ENCODE measurements around the gene WDR76. TPM values are rescaled to one million over a fixed set of nuclear protein-coding genes. Genes with fewer than 3 reads are reported as not detected.

Gene WDR76
- 19.4 and 27.3 TPM in 2 replicates for total RNA-seq (2014; rRNA removed; shearing (Covaris generic))

DNA sequence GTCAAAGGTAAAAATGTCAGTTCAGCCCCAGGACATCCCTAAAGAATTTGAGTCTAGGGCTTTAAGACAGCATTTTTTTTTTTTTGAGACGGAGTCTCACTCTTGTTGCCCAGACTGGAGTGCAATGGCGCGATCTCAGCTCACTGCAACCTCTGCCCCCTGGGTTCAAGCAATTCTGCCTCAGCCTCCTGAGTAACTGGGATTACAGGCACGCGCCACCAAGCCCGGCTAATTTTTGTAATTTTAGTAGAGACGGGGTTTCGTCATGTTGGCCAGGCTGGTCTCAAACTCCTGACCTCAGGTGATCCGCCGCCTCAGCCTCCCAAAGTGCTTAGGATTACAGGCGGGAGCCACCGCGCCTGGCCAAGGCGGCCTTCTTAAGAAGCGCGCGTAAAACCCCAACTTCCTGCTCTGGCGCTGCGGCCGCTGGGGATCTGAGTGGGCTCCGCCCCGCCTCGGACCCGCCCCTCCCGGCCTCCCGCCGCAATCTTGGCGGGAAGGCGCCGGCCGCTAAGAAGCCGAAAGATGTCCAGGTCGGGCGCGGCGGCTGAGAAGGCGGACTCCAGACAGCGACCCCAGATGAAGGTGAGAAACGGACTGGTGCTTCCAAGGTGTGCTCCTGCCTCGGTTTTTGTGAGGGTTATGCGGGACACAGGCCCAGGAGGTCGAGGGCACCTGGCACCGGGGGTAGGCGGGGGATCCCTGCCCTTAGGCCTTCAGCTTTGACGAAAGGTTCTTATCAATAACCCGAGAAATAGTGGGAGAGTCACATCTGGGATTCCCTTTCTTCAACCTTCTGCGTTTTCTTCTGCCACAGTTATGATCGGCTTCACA is at the start of gene WDR76:
WDR76 (plus strand) TSS at position 495 of the 834 bp plus-strand sequence; CDS start at position 526, 31 bp downstream.

DNA sequence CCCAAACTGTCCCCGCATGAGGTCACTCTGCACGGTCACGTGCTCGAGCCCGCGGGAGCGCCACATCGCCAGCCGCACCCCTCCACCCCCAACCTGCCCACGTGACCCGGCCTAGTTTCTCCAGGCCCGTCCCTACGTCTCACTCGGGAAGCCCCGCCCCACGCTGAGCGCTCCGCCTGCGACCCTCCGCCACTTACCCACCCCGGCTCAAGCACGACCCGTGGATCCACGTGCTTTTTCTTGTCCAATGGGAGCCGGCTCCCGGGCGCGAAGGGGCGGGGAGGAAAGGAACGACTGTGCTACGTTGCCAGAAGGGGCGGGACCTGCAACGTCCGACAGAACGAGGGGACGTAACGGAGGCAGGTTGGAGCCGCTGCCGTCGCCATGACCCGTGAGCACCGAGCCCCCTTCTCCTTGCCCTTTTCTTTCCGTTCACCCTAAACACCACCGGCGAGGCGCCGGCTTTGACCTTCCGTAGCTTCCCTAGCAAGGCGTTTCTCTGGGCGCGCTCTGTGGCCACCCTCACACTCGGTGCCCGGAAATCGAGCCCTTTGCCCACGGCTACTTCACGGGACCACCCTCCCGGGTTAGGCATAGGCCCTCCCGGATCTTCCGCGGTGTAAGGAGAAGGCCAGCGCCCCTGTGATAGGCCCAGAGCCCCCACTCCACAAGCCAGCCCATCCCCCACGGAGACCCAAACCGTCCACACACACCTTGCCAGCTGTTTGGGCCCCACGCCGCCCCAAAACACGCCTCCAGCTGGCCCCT is 34.6 kb upstream of the WDR76 start, which contains the start of gene SERF2:
SERF2 (plus strand) TSS at position 328 of the 768 bp plus-strand sequence; CDS start at position 385, 57 bp downstream.

DNA sequence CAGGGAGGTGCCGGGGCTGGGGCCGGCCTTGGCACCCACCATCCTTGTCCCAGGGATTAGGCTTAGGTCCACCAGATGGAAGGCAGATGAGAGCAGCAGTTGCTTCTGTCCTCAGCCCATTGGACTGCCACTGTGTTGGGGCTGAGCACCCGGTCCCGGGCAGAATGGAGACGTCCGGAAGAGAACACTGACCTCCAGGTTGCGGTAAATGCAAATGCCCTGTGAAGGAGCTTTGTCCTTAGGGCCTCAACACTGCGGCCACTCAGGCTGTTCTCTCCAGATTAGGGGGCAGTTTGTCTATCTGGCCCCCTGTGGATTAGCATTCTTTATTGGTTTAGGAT is 26.9 kb upstream of the WDR76 start, which contains the start of gene SERINC4:
SERINC4 (minus strand) TSS at position 276 of the 341 bp plus-strand sequence; CDS start at position 42, 234 bp downstream.

DNA sequence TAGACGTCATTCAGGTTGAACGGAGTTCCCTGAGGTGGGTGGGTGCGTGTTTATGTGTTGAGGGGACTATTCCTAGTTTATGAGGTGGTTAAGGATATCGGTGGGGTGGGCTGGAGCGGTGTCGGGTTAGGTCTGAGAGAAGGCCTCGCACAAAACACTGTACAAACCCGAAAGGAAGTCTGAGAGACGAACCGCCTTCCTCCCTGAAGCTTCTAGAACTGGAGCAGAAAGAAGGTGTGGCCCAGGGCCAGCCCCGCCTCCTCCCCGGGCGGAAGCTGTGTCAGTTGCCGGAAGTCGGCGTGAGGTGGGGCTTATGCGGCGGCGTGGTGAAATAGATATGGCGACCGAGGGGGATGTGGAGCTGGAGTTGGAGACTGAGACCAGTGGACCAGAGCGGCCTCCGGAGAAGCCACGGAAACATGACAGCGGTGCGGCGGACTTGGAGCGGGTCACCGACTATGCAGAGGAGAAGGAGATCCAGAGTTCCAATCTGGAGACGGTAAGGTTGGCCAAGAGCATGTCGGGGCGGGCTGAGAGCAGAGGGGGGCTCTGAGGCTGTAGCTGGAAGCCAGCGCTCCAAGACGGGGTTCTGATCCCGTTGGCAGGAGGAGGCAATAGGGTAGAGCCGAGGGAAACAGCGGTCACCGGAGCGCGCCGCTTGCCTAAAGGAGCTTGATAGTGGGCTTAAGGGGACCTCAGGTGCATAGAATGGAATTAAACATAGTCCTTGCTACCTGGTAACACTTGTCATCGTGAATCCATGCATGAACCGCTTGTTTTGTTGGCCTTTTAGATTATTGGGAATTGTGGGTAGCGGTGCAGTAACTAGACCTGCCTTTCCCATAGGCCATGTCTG is 26.3 kb upstream of the WDR76 start, which contains the start of gene HYPK:
HYPK (plus strand) TSS at position 314 of the 856 bp plus-strand sequence; CDS start at position 338, 24 bp downstream.

DNA sequence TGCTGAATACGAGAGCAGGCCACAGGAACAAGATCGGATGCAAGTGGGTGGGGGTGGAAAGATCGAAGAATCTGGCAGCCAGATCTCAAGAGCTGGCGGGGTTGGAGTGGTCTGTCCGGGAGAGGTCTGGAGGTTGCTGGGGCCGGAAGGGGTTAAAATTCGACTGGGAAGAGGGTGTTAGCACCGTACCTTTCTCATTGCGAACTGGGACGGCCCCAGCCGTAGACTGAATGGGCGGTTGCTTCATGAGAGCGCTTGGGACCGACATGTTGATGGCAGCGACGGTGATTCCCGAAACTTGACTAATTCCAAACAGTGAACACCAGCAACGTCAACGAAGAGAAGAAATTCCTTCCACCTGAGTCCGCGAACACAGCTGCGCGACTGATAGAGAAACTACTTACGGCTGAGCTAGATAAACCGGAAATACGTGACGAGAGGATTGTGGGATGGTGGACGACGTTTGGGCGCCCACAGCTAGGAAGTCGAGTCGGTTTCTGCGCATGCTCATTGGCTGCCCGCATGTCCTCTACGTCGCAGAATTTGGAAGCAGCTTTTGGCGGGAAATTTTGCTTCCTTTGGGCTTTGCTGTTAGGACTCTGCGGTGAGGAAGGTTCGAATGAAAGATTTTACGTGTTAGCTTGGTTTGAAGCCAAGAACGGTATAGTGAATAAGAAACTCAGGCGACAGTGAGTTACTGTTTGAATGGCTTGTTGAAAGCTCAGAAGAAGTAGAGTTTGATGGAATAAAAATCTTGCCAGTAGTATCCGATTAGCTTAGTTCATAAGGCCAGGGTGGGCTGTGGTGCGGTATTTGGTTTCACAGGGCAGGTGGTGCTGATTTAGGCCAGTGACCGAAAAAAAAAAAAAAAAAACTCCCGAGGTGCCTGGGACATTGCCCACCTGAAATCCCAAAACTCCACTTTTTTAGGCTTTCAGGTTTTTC is 2.2 kb upstream of the WDR76 start, which contains the start of gene MFAP1:
MFAP1 (minus strand) TSS at position 389 of the 945 bp plus-strand sequence; CDS start at position 268, 121 bp downstream.

Small RNA genes within 50 kb of the gene (small RNA-seq; reads per million reads assigned to genes)
- gene MIR1282: not detected
- gene RF00019: not detected

Other genes starting within 250 kb of the WDR76 start
- 7.5 and 26.7 TPM in 2 replicates for gene PPIP5K1, start 236.8 kb upstream of the WDR76 start, total RNA-seq (2014; rRNA removed; shearing (Covaris generic))
- 1.3 TPM in 1 of 2 replicates, not detected in the other for gene CKMT1B, start 233.0 kb upstream of the WDR76 start, total RNA-seq (2014; rRNA removed; shearing (Covaris generic))
- 0.21 TPM in 1 of 2 replicates, not detected in the other for gene STRC, start 208.2 kb upstream of the WDR76 start, total RNA-seq (2014; rRNA removed; shearing (Covaris generic))
- 1.1 and 2.0 TPM in 2 replicates for gene CATSPER2, start 178.2 kb upstream of the WDR76 start, total RNA-seq (2014; rRNA removed; shearing (Covaris generic))
- 0.34 and 0.45 TPM in 2 replicates for gene CKMT1A, start 133.1 kb upstream of the WDR76 start, total RNA-seq (2014; rRNA removed; shearing (Covaris generic))
- 99.9 and 113 TPM in 2 replicates for gene PDIA3, start 80.6 kb upstream of the WDR76 start, total RNA-seq (2014; rRNA removed; shearing (Covaris generic))
- 1.2 and 1.3 TPM in 2 replicates for gene ELL3, start 50.0 kb upstream of the WDR76 start, total RNA-seq (2014; rRNA removed; shearing (Covaris generic))
- gene SERF2, start 34.7 kb upstream of the WDR76 start, total RNA-seq (2014; rRNA removed; shearing (Covaris generic)): 517 and 590 TPM in 2 replicates
- gene SERINC4, start 26.8 kb upstream of the WDR76 start, total RNA-seq (2014; rRNA removed; shearing (Covaris generic)): 0.08 and 0.23 TPM in 2 replicates
- gene HYPK, start 26.4 kb upstream of the WDR76 start, total RNA-seq (2014; rRNA removed; shearing (Covaris generic)): 40.3 and 59.4 TPM in 2 replicates
- 25.8 and 27.2 TPM in 2 replicates for gene MFAP1, start 2.3 kb upstream of the WDR76 start, total RNA-seq (2014; rRNA removed; shearing (Covaris generic))

Data from A375 (cell line).